CD4-positive, alpha-beta T cell (primary cell): ENCODE data around the gene ASB10. TPM values are rescaled to one million over a fixed set of nuclear protein-coding genes. Genes with fewer than 3 reads are reported as not detected.
A peak's percentile ranks its signal among the peaks of the same experiment; 100 is the strongest.

Experiments used
- ATAC-seq: fragments of 200-7000 bp; cut with Tn5 transposase; one replicate; pipeline ENCODE4 v1.10.0; 2022; ENCODE audit warnings: mild to moderate bottlenecking; ENCODE audit not compliant: poor library complexity
- CTCF ChIA-PET: fragments of 350-600 bp; sonication (Branson Sonifier 250); formaldehyde crosslinking; loops from one replicate; lab custom pipeline; 2021; ENCODE audit warnings: antibody characterized with exemption, inconsistent platforms; lab: Charles Lee
- POLR2A ChIA-PET: fragments of 350-600 bp; sonication (Branson Sonifier 250); formaldehyde crosslinking; loops from one replicate; lab custom pipeline; 2021; ENCODE audit warnings: antibody characterized with exemption, inconsistent platforms; lab: Charles Lee
- DNase-seq, 14 experiments: peaks; one replicate each; pipeline ENCODE4 v3.0.0-alpha.2; 2013 to 2020; ENCODE audit warnings: mixed read lengths in 2 of 14
- H3K27ac ChIP-seq, 2 donors: one replicate each; pipeline versions ENCODE4 v1.5.1 to v1.7.0; 2013; ENCODE audit warnings: low read length in 2 of 2, low read depth in 1 of 2, mild to moderate bottlenecking in 1 of 2
- H3K27me3 ChIP-seq, 2 experiments: 1 replicate in 1 of 2; 2 replicates in 1 of 2; pipeline versions ENCODE4 v1.6.1 to v1.7.0; 2013; ENCODE audit warnings: low read length in 2 of 2, control low read depth in 1 of 2, mild to moderate bottlenecking in 1 of 2, moderate library complexity in 1 of 2; ENCODE audit not compliant: insufficient read depth in 2 of 2, control insufficient read depth in 1 of 2
- H3K36me3 ChIP-seq: one replicate; pipeline ENCODE4 v1.6.1; 2013; ENCODE audit warnings: low read length, control low read depth; ENCODE audit not compliant: insufficient read depth
- H3K4me1 ChIP-seq: one replicate; pipeline ENCODE4 v1.6.1; 2013; ENCODE audit warnings: low read length, control low read depth; ENCODE audit not compliant: insufficient read depth
- H3K4me3 ChIP-seq: one replicate; pipeline ENCODE4 v1.5.1; 2013; ENCODE audit warnings: mild to moderate bottlenecking, low read length, moderate library complexity
- H3K9me3 ChIP-seq, 2 experiments: 1 replicate in 1 of 2; 2 replicates in 1 of 2; pipeline versions ENCODE4 v1.6.1 to v1.7.0; 2013; ENCODE audit warnings: low read length in 2 of 2, mild to moderate bottlenecking in 2 of 2, control low read depth in 1 of 2, moderate library complexity in 1 of 2; ENCODE audit not compliant: control insufficient read depth in 1 of 2, insufficient read depth in 1 of 2
- H3K27ac Mint-ChIP-seq: one replicate; pipeline ENCODE4 v1.8.0; 2020; ENCODE audit warnings: mixed read lengths
- H3K27me3 Mint-ChIP-seq: one replicate; pipeline ENCODE4 v1.8.0; 2021; ENCODE audit warnings: mixed read lengths
- H3K36me3 Mint-ChIP-seq: one replicate; pipeline ENCODE4 v1.8.0; 2021; ENCODE audit warnings: low read depth, mixed read lengths
- H3K4me1 Mint-ChIP-seq: one replicate; pipeline ENCODE4 v1.8.0; 2021; ENCODE audit warnings: low read depth, mixed read lengths
- H3K4me3 Mint-ChIP-seq: one replicate; pipeline ENCODE4 v1.8.0; 2020; ENCODE audit warnings: mild to moderate bottlenecking, mixed read lengths
- H3K9me3 Mint-ChIP-seq: one replicate; pipeline ENCODE4 v1.8.0; 2020; ENCODE audit warnings: mixed read lengths
- intact Hi-C, 2 experiments: fragments of 100-400 bp; cut with DNase I in 1 of 2; cut with micrococcal nuclease in 1 of 2; formaldehyde crosslinking; loops; one replicate each; pipeline versions ENCODE4 v1.15.1 to v1.9.0; 2023 to 2025; cut with DNase I, micrococcal nuclease
- total RNA-seq, 174 experiments: library from RNA in 2 of 174; stranded (reverse) in 2 of 174; gene quantifications; one replicate each; pipeline ENCODE4 v1.2.3 and lab custom pipeline; 2021 to 2026
- TF ChIP-seq, protein P1 (sequence below): fragments of 200-600 bp; IDR thresholded peaks from one replicate; pipeline ENCODE4 v1.8.0; 2022; ENCODE audit warnings: antibody characterized with exemption, mild to moderate bottlenecking

The ASB10 gene
- total RNA-seq, 2 experiments from 2014 or later: not detected

DNA sequence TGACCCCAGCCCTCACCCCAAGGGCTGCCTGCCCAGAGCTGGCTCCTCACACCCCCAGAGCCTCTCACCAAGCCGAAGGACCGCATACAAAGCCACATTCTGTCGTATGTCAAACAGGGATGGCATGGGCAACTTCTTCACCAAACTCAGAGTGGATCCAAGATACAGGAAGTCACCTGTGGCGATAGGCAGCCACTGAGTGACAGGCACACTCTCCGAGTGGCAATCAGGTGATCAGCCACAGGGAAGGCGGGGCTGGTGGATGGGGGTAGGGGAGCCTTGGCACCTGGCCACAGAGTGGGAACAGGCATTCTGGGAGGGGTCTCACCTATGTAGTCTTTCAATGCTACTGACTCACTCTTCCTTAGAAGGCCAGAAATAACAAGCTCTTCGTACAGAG, 7.1 kb upstream of the ASB10 start:
- H3K36me3 ChIP-seq: no peaks in the 10 kb centered on the region
- ChIA-PET POLR2A (no interaction called here), CTCF (no interaction called here)
- Mint-ChIP-seq H3K27me3 (peaks cover 11% of the 10 kb centered on the region), H3K36me3 (no peaks in the 10 kb centered on the region), H3K9me3 (no peaks in the 10 kb centered on the region), H3K4me3 (no peak overlapping the region), H3K4me1 (peaks cover 5% of the 10 kb centered on the region), H3K27ac (no peak overlapping the region)
- TF ChIP-seq, protein P1, sequence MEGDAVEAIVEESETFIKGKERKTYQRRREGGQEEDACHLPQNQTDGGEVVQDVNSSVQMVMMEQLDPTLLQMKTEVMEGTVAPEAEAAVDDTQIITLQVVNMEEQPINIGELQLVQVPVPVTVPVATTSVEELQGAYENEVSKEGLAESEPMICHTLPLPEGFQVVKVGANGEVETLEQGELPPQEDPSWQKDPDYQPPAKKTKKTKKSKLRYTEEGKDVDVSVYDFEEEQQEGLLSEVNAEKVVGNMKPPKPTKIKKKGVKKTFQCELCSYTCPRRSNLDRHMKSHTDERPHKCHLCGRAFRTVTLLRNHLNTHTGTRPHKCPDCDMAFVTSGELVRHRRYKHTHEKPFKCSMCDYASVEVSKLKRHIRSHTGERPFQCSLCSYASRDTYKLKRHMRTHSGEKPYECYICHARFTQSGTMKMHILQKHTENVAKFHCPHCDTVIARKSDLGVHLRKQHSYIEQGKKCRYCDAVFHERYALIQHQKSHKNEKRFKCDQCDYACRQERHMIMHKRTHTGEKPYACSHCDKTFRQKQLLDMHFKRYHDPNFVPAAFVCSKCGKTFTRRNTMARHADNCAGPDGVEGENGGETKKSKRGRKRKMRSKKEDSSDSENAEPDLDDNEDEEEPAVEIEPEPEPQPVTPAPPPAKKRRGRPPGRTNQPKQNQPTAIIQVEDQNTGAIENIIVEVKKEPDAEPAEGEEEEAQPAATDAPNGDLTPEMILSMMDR: no peak
- no peaks in the 10 kb centered on the region for H3K9me3 ChIP-seq
- DNase-seq (peak in 1 of 14 experiments; percentile 33), ATAC-seq (peak; percentile 51)
- intact Hi-C loops: no loop called here
- peaks cover 24% of the 10 kb centered on the region for H3K4me1 ChIP-seq
- H3K4me3 ChIP-seq: no peak overlapping the region
- H3K27me3 ChIP-seq: peaks cover 0 to 4% of the 10 kb centered on the region in 2 experiments
- H3K27ac ChIP-seq: no peak overlapping the region

DNA sequence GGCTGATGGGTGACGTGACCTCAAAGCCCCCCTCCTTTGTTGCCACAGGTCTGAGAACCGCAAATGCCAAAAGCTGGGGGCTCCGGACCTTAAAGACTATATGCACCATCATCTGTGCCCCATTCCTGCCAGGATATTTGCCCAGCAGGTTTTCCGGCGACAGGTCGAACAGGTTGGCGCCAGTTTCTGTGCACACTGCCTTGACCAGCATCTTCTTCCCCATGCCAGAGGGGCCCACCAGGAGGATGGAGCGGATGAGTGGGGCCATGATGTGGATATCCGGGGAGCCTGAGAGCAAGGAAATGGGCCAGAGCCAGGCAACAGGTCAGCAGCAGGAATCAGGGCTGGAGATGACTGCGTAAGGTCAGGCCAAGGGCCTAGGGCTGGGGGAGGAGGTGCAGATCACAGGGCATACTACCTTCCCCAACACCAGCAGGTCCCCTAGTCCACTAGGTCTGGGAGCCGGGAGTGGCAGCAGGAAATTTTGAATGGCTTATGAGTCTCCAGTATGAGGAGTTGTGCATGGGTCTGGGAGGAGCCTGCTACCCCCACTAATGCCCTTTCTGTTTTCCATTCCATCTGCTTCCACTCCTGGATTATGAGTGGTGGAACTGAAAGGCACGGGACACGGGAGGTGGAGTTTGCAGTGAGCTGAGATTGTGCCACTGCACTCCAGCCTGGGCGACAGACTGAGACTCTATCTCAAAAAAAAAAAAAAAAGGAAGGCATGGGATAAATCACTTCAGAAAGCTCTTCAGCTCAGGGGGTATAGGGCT, 6.3 kb upstream of the ASB10 start:
- H3K27me3 ChIP-seq: peaks cover 0 to 4% of the 10 kb centered on the region in 2 experiments
- Mint-ChIP-seq H3K4me3 (no peak overlapping the region), H3K9me3 (no peaks in the 10 kb centered on the region), H3K36me3 (no peaks in the 10 kb centered on the region), H3K27ac (no peak overlapping the region), H3K27me3 (peaks cover 11% of the 10 kb centered on the region), H3K4me1 (peaks cover 5% of the 10 kb centered on the region)
- peaks cover 24% of the 10 kb centered on the region for H3K4me1 ChIP-seq
- H3K36me3 ChIP-seq: no peaks in the 10 kb centered on the region
- POLR2A ChIA-PET: no interaction called here
- TF ChIP-seq, protein P1: no peak
- intact Hi-C loops: no loop called here
- no peak for DNase-seq
- no peak overlapping the region for H3K4me3 ChIP-seq
- CTCF ChIA-PET: no interaction called here
- ATAC-seq: no peak
- H3K27ac ChIP-seq: no peak overlapping the region
- no peaks in the 10 kb centered on the region for H3K9me3 ChIP-seq

DNA sequence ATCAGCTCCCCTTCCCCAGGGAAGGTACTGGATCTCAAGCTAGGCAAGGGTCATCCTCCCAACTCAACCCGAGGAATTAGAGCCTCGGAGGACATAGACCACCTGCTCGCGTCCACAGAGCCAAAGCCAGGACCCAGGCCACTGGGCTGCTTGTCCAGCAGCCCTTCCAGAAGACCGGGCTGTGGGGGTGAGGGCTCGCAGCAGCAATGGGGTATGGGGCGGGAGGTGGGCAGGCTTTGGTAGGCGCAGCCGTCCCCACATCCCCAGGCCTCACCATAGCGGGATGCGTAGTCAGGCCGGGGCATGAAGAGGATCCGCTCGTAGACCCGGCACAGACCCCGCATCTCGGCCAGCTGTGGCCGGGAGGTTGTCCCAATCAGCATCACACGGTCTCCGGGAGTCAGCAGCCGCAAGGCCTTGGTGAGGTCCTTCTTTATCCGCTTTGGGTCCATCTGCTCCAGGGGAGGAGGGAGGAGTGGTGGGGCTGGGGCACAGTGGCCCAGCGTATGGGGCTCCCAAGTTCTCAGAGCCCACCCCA, 5.0 kb upstream of the ASB10 start:
- Histone ChIP-seq H3K27me3 (peaks cover 0 to 4% of the 10 kb centered on the region in 2 experiments), H3K4me3 (no peak overlapping the region), H3K27ac (no peak overlapping the region), H3K36me3 (no peaks in the 10 kb centered on the region), H3K9me3 (no peaks in the 10 kb centered on the region), H3K4me1 (peaks cover 24% of the 10 kb centered on the region)
- Mint-ChIP-seq H3K27me3 (peaks cover 11% of the 10 kb centered on the region), H3K4me1 (peaks cover 5% of the 10 kb centered on the region), H3K9me3 (no peaks in the 10 kb centered on the region), H3K4me3 (no peak overlapping the region), H3K27ac (no peak overlapping the region), H3K36me3 (no peaks in the 10 kb centered on the region)
- CTCF ChIA-PET: no interaction called here
- intact Hi-C loops: no loop called here
- no peak for DNase-seq
- ATAC-seq: no peak
- TF ChIP-seq, protein P1: no peak
- POLR2A ChIA-PET: no interaction called here
